Bronchial epithelial cell (primary cell): Measurements from ENCODE around the gene ERP44. TPM values are rescaled to one million over a fixed set of nuclear protein-coding genes. Genes with fewer than 3 reads are reported as not detected.

Experiments used
- DNase-seq: peaks from one replicate; pipeline ENCODE4 v3.0.0-alpha.2; 2010; ENCODE audit warnings: low read depth
- FAIRE-seq: peaks from 2 replicates; lab custom pipeline; 2011; peaks lifted over from hg19 to GRCh38; lab: Jason Lieb, UNC
- H3K27me3 ChIP-seq: 2 replicates; pipeline ENCODE4 v1.5.1; 2011; ENCODE audit warnings: low read length; ENCODE audit not compliant: control insufficient read depth, insufficient read depth
- H3K36me3 ChIP-seq: 2 replicates; pipeline ENCODE4 v1.5.1; 2011; ENCODE audit warnings: low read length; ENCODE audit not compliant: control insufficient read depth, insufficient read depth
- H3K4me3 ChIP-seq: 2 replicates; pipeline ENCODE4 v1.5.1; 2011; ENCODE audit warnings: mild to moderate bottlenecking, low read depth, low read length, control low read depth
- total RNA-seq: library from RNA; depleted of rRNA; stranded (reverse); fragments of >200 nt; gene quantifications from 2 replicates; pipeline ENCODE4 v1.2.1, GENCODE V29; 2014
- TF ChIP-seq, protein P1 (sequence below): IDR thresholded peaks from 2 replicates; pipeline ENCODE4 v1.5.1; 2011; ENCODE audit warnings: mild to moderate bottlenecking, moderate library complexity, low read length, control low read depth, inconsistent platforms; ENCODE audit not compliant: insufficient read depth, severe bottlenecking

Gene ERP44
- total RNA-seq, 1 donor from 2014 or later: 6.6 TPM

DNA sequence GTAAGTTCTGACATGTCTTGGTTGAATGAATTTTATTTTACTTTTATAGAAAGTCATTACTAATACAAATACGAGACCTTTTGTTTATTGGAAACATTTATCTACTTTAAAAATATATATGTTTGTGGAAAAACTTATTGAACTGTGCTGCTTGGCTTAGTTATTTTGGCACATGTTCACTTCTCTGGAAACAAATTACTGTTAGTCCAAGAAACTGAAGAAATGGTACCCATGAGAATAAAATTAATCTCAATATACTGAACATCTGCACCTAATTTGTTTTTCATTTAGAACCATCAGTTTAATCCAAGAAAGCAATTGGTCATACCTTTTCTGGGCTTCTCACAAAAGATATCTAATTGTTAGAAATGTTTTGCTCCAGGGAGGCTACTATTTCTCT lies 32.4 kb upstream of the ERP44 start:
- peaks cover 2% of the 10 kb centered on the region for H3K36me3 ChIP-seq
- DNase-seq (no peak), FAIRE-seq (no peak)
- no peak overlapping the region for H3K4me3 ChIP-seq
- TF ChIP-seq, protein P1, sequence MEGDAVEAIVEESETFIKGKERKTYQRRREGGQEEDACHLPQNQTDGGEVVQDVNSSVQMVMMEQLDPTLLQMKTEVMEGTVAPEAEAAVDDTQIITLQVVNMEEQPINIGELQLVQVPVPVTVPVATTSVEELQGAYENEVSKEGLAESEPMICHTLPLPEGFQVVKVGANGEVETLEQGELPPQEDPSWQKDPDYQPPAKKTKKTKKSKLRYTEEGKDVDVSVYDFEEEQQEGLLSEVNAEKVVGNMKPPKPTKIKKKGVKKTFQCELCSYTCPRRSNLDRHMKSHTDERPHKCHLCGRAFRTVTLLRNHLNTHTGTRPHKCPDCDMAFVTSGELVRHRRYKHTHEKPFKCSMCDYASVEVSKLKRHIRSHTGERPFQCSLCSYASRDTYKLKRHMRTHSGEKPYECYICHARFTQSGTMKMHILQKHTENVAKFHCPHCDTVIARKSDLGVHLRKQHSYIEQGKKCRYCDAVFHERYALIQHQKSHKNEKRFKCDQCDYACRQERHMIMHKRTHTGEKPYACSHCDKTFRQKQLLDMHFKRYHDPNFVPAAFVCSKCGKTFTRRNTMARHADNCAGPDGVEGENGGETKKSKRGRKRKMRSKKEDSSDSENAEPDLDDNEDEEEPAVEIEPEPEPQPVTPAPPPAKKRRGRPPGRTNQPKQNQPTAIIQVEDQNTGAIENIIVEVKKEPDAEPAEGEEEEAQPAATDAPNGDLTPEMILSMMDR: no peak
- H3K27me3 ChIP-seq: no peaks in the 10 kb centered on the region

GRCh38 chr9:100129772-100130171 lies 31.0 kb upstream of the ERP44 start:
- TF ChIP-seq, protein P1: no peak
- Histone ChIP-seq H3K27me3 (no peaks in the 10 kb centered on the region), H3K36me3 (peaks cover 2% of the 10 kb centered on the region), H3K4me3 (no peak overlapping the region)
- DNase-seq (no peak), FAIRE-seq (no peak)

DNA sequence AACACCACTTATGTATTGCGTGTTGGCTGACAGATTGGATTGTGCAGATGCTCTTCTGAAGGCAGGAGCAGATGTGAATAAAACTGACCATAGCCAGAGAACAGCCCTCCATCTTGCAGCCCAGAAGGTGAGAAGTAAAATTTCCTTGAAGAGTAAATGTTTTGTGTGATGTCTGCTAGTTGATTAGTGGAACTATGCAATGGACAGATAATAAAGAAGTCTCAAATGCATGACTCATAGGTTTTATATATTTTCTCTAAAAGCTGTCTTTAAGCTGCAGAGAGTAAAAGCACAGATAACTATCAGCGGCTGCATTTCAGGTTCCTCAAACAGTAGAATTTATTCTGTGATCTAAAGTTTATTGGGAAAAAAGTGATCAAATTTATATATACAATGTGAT lies 27.6 kb upstream of the ERP44 start:
- Histone ChIP-seq H3K36me3 (peaks cover 2% of the 10 kb centered on the region), H3K4me3 (no peak overlapping the region), H3K27me3 (no peaks in the 10 kb centered on the region)
- DNase-seq (no peak), FAIRE-seq (no peak)
- TF ChIP-seq, protein P1: no peak

- FAIRE-seq (no peak), DNase-seq (peak; percentile 33)
- TF ChIP-seq, protein P1: no peak
- Histone ChIP-seq H3K36me3 (peaks cover 2% of the 10 kb centered on the region), H3K4me3 (no peak overlapping the region), H3K27me3 (no peaks in the 10 kb centered on the region)
These were observed 27.1 kb upstream of the ERP44 start for GRCh38 chr9:100125910-100126309.

- Histone ChIP-seq H3K4me3 (no peak overlapping the region), H3K27me3 (no peaks in the 10 kb centered on the region), H3K36me3 (peaks cover 3% of the 10 kb centered on the region)
- FAIRE-seq (no peak), DNase-seq (no peak)
- TF ChIP-seq, protein P1: no peak
These were observed 26.4 kb upstream of the ERP44 start for GRCh38 chr9:100125236-100125635.

DNA sequence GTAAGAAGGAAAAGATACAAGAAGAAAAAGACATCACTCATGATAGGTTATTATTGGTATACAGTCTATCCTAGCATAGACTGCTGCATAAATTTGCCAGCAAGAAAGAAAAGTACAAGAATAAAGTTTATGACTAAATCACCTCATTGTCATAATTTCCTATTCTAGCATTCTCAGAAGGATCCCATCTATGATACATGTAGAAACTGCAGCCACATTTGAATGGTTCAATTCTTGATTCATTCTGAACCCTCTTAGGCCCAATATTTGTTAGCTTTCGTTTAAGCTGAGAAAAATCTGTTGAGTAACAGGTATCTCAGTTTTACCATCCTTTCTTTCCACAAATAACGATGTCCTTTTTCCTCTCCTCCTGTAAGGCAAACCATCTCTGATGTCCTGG lies 21.5 kb upstream of the ERP44 start:
- DNase-seq (no peak), FAIRE-seq (no peak)
- H3K27me3 ChIP-seq: no peaks in the 10 kb centered on the region
- peaks cover 1% of the 10 kb centered on the region for H3K36me3 ChIP-seq
- H3K4me3 ChIP-seq: no peak overlapping the region
- TF ChIP-seq, protein P1: no peak
